Keratinocyte (primary cell): ENCODE measurements around the gene COLGALT1.

Experiments
- EZH2 ChIP-seq: IDR thresholded peaks from one replicate; pipeline ENCODE4 v1.6.1; 2012; ENCODE audit warnings: inconsistent platforms, mild to moderate bottlenecking, low read length, moderate library complexity
- TF ChIP-seq, protein P1 (sequence below), 3 experiments: IDR thresholded peaks in 1 of 3; conservative IDR thresholded peaks in 1 of 3; optimal IDR thresholded peaks in 1 of 3; 2 replicates in 2 of 3; 3 replicates in 1 of 3; pipeline versions ENCODE3 to v1.5.1; 2011; ENCODE audit warnings: low read length in 3 of 3, mild to moderate bottlenecking in 3 of 3, moderate library complexity in 2 of 3, control low read depth in 1 of 3, inconsistent platforms in 1 of 3; ENCODE audit not compliant: insufficient read depth in 2 of 3; ENCODE audit errors: extremely low read depth in 1 of 3

- TF ChIP-seq, protein P1, sequence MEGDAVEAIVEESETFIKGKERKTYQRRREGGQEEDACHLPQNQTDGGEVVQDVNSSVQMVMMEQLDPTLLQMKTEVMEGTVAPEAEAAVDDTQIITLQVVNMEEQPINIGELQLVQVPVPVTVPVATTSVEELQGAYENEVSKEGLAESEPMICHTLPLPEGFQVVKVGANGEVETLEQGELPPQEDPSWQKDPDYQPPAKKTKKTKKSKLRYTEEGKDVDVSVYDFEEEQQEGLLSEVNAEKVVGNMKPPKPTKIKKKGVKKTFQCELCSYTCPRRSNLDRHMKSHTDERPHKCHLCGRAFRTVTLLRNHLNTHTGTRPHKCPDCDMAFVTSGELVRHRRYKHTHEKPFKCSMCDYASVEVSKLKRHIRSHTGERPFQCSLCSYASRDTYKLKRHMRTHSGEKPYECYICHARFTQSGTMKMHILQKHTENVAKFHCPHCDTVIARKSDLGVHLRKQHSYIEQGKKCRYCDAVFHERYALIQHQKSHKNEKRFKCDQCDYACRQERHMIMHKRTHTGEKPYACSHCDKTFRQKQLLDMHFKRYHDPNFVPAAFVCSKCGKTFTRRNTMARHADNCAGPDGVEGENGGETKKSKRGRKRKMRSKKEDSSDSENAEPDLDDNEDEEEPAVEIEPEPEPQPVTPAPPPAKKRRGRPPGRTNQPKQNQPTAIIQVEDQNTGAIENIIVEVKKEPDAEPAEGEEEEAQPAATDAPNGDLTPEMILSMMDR (optimal IDR thresholded peaks at IDR 0.05 in 1 of 3, IDR thresholded peaks at IDR 0.05 in 1 of 3, conservative IDR thresholded peaks at IDR 0.05 in 1 of 3; ENCODE audit: extremely low read depth in 1 of 3, insufficient read depth in 2 of 3, low read length in 3 of 3) = no peak
- TF ChIP-seq EZH2 = no peak
Measured at GRCh38 chr19:17525141-17525540, 30.3 kb upstream of the COLGALT1 start.
